ENCODE measurements around the gene XRCC5.
A peak's percentile ranks its signal among the peaks of the same experiment; 100 is the strongest.
"Not testable (repeated sequence)": the region's sequence is repeated elsewhere in the genome, so short reads cannot be mapped to it uniquely, and the experiment has no call there.

The XRCC5 gene

DNA sequence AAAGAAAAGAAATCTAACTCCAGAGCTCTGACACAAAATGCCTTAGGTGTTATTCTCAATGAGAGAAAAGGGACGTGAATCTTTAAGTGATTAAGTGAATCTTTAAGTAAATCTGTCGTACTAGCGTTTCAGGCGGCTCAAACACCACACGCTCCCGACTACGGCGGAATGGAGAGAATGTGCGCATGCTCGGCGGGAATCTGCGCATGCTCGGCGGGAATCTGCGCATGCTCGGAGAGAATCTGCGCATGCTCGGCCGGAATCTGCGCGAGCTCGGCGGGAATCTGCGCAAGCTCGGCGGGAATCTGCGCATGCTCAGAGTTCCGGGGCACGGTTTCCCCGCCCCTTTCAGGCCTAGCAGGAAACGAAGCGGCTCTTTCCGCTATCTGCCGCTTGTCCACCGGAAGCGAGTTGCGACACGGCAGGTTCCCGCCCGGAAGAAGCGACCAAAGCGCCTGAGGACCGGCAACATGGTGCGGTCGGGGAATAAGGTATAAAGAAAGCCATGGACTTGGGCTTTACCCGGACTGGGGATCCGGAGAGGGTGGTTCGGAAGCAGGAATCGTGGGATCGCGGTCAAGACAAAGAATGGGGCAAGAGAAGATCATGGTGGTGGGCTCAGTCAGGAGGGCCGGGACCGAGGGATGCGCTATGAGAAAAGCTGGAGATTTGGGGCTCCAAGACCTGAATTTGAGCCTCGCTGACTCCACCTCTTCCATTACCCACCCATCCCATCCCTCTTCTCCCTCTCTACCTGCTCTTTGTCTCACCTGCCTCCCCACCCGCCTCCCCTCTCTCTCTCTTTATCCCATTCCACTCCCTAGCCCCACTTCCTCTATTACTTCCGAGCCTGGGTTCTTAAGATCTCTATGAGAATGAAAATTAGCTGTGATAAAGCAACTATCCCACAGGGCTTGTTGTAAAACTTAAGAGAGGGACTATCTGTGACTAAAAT, at the start of gene XRCC5:
TSS of gene XRCC5 (plus strand) at position 382 of the 955 bp plus-strand sequence. CDS start at position 471, 89 bp downstream.
- peak; percentile 97 for DNase-seq

DNA sequence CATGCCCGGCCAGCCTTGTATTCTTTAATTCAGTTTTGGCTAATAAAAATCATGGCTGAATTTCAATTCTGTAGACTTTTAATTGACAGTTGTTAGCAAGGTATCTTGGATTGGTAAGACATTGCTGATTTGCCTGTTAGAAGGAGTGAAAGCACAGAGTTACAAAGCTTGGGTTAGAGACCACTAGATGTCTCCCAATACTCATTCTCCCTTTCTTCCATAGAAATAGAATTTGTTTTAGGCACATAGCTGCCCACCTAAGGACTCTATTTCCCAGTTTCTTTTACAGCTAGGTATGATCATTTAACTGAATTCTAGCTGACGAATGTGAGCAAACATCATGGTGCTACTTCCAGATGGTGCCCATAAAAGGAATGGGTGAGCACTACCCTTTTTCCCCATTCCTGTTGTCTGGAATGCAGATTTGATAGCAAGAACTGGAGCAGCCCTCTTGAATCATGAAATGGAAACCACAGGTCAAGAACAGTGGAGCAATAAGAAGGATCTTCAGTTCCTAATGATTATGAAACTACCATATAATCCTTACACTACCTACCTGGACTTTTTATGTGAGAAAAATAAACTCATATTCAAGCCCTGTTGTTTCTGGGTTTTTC, 45.0 kb upstream of the XRCC5 start:
- no peak for DNase-seq

DNA sequence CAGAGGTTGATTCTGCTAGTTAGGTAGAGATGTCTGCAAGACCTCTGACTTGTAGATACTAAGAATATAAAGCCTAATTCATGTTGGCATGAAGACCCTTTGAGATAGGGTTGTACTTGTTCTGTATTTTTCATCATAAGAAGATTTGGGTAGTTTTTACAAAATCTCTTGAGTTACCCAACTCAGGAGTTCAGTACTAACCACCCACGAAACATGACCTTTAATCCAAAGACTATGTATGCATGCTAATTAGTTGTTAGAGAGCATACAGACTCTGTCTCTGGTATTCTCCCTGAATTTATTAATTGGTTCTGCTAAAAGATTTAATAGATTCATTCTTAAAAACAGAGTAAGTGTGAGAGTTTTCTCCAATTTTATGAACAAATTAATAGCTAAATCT, 44.5 kb upstream of the XRCC5 start:
- DNase-seq: no peak

DNA sequence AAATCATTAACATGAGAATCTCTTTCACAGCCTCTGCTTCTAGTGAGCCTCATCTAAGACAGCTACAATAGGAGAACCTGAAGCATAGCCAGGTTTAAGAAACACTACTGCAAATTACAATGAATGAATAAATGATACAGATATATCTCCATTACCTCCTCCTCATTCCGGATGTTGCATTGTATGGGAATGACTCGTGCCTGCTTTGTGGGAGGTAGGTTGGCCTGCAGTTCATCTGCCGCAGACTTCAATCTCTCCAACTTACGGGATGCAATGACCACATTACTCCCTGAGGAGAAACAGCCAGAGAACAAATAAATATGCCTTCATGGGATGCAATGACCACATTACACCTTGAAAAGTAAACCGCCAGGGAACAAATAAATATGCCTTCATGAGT, 42.9 kb upstream of the XRCC5 start:
- DNase-seq: no peak

DNA sequence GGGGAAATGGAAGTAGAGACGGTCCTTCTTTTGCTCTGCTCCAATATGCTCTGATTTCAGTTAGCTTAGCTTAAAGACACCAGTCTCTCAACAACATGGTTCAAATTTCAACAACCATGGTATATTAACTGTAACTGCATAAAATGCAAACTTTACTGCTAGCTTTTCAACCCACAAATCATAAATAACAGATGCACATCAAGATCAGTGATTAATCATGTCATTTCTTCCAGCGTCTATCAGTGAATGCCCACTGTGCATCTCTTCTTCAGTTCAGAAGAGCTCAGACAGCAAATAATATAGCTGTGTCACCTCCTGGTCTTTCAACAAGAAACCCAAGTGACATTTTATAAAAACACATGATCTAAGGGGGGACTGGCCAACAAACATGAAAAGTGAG, 40.1 kb upstream of the XRCC5 start:
- DNase-seq: no peak

DNA sequence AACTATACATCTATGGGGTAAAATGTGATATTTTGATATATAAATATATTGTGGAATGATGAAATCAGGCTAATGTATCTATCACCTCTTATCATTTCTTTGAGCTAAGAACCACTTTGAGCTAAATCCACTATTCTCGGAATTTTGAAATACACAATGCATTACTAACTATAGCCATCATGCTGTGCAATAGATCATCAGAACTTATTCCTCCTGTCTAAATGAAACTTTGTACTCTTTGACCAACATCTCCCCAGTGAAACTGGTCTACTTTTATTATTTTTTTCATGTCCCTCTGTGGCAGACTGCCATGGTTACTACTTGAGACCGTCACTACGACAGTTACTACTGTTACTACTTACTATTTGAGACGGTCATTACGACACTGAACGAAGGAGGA, 39.0 kb upstream of the XRCC5 start:
- DNase-seq: no peak

DNA sequence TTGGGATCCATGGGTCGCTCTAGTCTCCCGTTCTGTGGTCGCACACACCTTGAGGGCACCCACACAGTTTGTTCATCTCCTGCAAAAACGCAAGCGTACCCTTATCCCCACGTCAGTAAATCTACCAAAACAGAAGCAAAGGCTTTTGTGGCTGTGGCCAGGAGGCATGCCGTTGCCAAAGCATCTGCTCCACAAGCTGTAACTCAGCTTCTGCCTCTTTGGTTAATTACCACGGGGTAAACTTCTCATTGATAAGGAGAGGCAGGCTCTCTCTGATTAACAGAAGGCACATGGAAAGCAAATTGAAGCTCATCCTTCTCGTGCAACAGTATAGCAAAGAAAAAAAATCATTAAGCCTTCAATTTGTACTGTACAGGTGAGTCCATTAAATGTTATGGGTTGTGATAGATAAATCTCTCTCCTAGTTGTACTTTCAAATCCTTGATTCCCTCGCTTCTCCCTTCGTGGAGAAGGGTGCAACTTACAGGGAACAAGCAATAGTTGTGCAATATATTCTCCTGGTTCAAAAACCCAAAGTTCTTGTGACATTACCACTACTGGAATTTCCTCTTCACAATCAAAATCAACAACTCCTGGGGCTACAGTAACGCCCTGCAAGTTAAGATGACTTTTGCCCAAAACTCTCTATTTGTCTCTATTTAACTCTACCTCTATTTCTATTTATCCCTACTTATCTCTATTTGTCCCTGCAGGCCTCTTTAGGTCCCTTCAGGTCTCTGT, 37.9 kb upstream of the XRCC5 start:
- DNase-seq: no peak

DNA sequence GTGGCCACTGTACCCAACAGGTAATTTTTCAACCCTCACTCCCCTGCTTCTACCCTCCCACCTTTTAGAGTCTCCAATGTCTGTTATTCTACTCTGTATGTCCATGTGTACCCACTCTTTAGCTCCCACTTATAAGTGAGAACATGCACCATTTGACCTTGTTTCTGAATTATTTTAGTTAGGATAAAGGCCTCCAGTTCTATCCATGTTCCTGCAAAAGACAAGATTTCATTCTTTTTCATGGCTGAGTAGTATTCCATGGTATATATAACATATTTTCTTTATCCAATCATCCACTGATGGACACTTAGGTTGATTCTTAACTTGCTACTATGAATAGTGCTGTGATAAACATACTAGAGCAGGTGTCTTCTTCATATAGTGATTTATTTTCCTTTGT, 36.7 kb upstream of the XRCC5 start:
- no peak for DNase-seq

DNA sequence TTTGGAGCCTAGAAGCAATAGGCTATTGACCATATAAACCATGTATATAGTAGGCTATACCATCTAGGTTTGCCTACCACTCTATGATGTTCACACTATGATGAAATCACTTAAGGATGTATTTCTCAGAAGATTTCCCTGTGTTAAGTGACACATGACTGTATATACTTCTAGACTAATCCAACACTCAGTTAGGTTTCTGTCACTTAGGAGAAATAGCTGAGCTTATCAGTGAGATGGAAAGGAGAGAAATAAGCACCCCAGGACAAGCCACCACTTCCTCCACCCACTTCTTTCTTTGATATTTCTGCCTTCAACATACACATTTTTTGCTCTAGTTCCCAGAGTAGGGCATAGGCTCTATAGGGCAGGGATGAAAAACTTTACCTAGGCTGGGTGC, 35.4 kb upstream of the XRCC5 start:
- no peak for DNase-seq

DNA sequence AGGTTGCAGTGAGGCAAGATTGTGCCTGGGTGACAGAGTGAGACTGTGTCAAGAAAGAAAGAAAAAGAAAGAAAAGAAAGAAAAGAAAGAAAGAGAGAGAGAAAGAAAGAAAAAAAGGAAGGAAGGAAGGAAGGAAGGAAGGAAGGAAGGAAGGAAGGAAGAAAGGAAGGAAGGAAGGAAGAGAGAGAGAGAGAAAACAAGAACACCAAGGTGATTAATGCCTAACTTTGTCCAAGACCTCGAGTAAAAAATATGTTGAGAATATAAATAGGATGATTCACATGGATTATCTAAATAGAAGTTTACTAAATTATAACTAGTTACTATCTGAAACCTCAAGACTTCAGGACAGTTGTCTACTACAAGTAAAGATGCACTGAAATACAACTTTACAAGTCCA, 34.8 kb upstream of the XRCC5 start:
- DNase-seq: no peak

DNA sequence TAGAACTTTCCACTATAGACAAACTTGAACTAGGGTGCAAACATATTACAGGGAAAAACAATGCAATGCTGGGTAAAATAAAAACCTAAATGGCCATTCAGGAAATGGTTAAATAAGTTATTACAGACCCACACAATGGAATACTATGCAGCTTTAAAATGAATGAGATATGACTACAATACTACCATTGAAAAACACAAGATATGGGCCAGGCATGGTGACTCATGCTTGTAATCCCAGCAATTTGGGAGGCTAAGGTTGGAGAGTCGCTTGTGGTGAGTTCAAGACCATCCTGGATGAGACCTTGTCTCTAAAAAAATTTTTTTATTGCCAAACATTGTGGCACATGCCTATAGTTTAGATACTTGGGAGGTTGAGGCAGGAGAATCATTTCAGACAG, 34.4 kb upstream of the XRCC5 start:
- no peak for DNase-seq

DNA sequence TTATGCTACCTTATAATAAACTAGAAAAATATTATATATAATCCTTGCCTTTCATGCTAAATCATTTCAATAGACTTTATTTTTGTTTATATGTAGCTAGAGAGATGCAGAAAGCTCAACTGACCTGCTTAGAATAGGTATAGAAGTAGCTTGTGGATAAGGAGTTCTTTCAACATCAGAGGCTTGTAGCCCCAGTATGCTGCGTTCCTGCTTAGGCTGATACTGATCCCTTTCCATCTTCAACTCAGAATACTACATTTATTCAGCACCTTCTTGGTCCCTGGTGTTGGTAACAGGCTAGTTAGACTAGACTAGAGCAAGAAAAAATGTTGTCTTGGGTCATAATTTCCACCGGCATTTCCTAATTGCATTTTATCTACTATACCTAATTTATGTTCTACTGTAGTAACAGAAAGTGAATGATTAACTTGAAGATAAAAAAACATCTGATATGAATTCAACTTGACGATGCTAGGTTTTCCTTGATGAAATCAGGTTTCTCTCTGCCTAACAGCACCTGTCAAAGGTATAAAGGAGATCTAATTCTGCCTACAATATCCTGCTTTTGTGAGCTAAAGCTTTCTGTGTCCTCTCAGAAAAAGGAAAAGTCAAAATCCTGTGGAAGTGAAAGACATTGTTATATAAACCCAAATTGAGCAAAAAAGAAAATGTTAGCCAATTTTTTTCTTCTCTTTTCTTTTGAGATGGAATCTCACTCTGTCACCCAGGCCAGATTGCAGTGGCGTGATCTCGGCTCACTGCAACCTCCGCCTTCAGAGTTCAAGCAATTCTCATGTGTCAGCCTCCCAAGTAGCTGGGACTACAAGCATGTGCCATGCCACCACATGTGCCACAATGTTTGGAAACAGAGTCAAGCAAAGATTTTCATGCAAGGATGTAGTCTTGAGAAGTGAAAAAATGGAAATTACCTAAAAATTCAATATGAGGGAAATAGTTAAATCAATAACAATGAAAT, 33.4 kb upstream of the XRCC5 start:
- no peak for DNase-seq

DNA sequence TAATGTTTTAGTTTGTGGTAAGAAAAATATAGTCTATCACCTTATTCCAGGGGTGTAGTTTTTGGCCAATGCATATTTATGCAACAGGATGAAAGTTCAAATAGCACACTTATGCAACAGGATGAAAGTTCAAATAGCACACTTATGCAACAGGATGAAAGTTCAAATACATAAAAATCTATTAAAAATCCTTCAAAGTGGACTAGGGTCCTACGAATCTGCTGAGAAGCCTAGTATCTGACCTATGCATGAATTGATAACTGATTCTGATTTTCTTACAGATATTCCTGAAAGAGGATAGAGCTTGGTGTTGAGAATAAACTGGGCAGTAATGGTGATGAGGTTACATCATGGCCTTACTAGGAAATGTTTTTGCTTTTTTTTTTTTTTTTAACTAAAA, 30.4 kb upstream of the XRCC5 start:
- no peak for DNase-seq

DNA sequence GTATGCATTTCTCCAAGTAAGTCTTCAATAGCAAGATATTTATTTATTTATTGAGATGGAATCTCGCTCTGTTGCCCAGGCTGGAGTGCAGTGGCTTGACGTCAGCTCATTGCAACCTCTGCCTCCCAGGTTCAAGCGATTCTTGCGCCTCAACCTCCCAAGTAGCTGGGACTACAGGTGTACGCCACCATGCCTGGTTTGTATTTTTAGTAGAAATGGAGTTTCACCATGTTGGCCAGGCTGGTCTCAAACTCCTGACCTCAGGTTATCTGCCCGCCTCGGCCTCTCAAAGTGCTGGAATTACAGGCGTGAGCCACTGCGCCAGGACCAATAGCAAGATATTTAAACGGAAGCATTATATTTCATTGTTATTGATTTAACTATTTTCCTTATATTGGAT, 29.1 kb upstream of the XRCC5 start:
- DNase-seq: not testable (repeated sequence)

DNA sequence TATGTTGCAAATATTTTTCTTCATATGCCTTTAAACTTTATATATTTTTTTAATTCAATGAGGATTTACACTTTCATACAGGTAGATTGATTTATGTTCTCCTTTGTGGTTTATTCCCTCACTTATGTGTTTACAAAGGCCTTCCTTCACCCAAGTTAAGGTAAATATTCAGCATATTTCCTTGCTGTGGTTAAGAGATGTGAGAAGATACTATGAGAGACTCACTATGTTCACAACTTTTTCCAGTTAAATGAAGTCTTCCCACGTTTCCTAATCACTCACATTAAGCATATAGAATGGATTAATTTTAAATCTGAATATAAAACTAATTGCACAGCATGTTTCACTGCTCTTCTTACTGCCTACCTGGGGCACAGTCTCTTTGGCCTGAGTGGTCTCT, 28.1 kb upstream of the XRCC5 start:
- DNase-seq: no peak

DNA sequence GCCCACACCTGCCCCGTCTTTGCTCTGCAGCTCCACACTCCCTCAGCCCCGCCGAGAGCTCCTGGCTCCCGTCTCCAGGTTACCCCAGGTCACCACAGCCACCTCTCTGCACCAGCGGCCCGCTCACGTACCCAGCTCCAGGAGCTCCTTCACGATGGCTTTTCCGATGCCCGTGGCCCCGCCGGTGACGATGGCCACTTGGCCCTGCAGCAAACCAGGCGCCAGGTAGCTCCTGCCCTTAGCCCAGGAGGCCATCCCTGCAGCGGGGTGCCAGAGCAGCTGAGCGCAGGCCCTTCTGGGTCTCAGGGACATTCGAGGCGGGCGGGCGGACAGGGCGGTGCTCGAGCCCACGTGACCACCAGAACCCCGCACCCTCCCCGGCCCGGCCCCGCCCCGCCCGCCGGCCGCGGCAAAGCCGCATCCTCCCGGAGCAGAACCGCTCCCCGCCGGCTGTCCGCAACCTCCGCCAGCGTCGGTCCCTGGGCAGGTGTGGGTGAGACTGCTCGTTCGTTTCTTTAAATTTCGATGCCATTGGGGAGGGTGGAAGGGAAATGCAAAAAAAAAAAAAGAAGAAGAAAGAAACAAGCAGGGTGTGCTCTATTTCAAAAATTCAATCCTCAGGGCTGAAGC, 27.5 kb upstream of the XRCC5 start, which contains the start of the genes PECR and TMEM169:
TSS of gene PECR (minus strand) at position 323 of the 630 bp plus-strand sequence. CDS start at position 255, 68 bp downstream.
TSS of gene TMEM169 (plus strand) at position 433 of the 630 bp plus-strand sequence. CDS start 14,045 bp downstream, outside the sequence.
- peak; percentile 77 for DNase-seq

DNA sequence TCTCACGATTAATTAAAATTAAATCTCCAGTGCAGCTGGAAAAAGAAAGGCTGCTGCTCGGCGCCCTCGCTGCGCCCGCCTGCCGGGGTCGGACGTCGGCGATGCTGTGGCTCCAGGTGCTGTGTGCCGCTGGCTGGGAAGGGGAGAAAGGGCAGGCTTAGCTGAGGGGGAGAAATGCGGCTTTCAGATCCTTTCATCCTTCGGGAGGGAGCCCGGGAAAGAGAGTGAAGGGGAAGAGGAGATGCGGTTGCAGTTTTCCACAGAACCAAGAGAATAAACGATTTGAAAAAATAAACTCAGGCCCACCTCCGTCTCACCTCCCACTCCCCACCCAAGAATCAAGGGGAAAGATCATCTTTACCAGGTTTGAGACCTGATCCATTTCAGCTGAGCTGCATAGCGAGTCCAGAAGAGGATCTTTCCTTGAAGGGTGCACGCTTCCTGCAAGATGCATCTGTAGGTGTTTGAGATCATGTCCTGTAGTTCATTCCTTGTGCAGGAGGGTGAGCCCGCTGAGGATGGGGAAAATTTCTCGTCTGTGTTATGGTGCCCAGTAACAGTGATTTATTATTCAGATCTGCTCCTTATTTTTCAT, 26.9 kb upstream of the XRCC5 start:
- DNase-seq: no peak

DNA sequence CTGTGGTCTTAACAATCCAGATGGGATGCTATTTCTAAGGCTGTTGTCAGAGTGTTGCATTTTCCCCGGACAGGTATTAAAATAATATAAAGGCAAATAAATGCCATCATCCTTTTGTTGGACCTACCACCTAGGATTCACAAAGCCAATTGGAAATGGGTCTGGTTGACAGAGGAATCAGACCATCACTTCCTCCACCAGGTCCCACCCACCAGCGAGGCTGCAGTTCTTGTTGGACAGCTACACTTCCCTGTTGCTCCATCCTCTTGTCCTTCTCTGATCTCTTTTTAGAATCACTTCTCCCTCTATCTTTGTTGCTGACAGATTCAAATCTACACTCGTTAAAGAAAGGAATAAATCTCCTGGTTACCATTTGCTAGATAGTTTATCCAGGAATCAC, 26.3 kb upstream of the XRCC5 start:
- DNase-seq: no peak

DNA sequence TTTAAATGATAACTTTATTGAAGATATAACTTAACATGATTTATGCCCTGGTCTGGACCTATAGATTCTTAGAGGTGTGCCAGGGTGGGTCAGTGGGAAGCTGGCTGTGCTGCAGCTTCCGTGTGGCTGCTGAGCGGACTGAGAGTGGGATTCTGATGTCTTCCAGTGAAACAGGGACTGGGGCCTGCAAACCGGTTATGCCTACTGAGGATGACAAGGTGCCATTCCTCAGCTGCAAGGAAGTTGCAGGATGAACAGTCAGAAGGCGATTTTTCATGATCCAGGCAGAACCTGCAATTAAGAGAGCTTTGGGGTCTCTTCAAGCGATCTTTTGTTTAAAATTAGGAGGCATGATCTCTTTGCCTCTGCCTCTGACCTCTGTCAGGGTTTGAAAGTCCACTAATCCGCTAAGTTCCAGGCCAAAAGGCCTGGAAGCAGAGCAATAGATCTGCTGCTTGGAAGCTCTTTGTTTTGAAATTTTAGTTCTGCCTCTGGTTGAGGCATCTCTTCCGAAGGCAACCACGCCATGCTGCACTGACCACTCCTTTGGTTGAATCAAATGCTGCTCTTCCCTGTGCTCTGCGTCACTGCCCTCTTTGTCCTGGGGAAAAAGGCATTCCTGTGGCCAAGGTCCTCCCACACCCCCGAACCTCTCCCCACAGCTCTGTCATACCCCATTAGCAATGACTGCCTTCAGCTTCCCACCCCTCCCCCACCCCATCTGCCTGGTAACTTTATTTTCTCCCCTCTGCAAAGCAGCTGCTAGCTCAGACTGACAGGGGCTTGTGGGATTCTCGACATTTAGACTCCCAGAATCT, 25.5 kb upstream of the XRCC5 start:
- DNase-seq: no peak

DNA sequence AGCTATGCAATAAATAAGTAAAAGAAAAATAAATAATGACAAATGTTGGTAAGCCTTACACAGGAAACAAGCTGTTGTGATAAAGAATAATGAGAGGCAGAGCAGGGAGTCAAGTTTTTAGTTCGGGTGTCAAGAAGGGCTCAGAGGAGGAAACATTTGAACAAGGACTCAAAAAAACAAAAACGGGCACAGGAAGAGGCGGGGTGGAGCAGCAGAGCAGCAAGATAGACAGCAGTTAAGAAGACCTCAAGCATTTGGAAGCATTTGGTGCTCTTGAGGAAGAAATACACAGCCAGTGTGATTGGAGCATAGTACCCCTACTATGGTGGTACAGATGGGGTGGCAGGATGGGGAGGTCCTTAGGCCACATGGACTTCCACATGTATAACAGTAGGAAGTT, 24.6 kb upstream of the XRCC5 start:
- DNase-seq: no peak

All from NCI-H2029 (cell line).